Upper lobe of right lung (tissue), 1 donor: ENCODE results near the gene PPARA. TPM values are rescaled to one million over a fixed set of nuclear protein-coding genes. Genes with fewer than 3 reads are reported as not detected.

ENCODE experiments used
- ATAC-seq: fragments of 200-7000 bp; cut with Tn5 transposase; one replicate; pipeline ENCODE4 v1.9.1; 2020; ENCODE audit warnings: mild to moderate bottlenecking, moderate library complexity
- DNase-seq: peaks from one replicate; pipeline ENCODE4 v3.0.0-alpha.2; 2020
- H3K27ac ChIP-seq: fragments of 200-600 bp; one replicate; pipeline ENCODE4 v1.8.0; 2022
- H3K27me3 ChIP-seq: fragments of 200-600 bp; one replicate; pipeline ENCODE4 v1.8.0; 2022; ENCODE audit warnings: mild to moderate bottlenecking
- H3K36me3 ChIP-seq: fragments of 200-600 bp; one replicate; pipeline ENCODE4 v1.8.0; 2022
- H3K4me1 ChIP-seq: fragments of 200-600 bp; one replicate; pipeline ENCODE4 v1.8.0; 2022
- H3K4me3 ChIP-seq: fragments of 200-600 bp; one replicate; pipeline ENCODE4 v1.8.0; 2022; ENCODE audit warnings: mild to moderate bottlenecking
- H3K9me3 ChIP-seq: fragments of 200-600 bp; one replicate; pipeline ENCODE4 v1.8.0; 2022
- CTCF ChIP-seq: fragments of 200-600 bp; IDR thresholded peaks from one replicate; pipeline ENCODE4 v1.8.0; 2022; ENCODE audit warnings: antibody characterized with exemption
- intact Hi-C: fragments of 100-400 bp; cut with DNase I; formaldehyde crosslinking; loops from one replicate; pipeline ENCODE4 v1.11.0; 2022
- total RNA-seq: library from RNA; stranded (reverse); fragmentation: NEBNext Ultra II Directional; extraction: Animal tissue kit (Norgen Biotek cat#: 25700); gene quantifications from one replicate; pipeline ENCODE4 v1.2.1, GENCODE V29; 2021
- donor health status: DM: no; HTN: yes; CAD: no; lungs with severe emphysema.

The PPARA gene
- total RNA-seq, 1 donor from 2014 or later, result 18.4 TPM

GRCh38 chr22:46133588-46133855, 16.8 kb upstream of the PPARA start:
- no peaks in the 10 kb centered on the region for H3K36me3 ChIP-seq
- H3K4me1 ChIP-seq, result peaks cover 14% of the 10 kb centered on the region
- intact Hi-C loops, result no loop called here
- H3K27ac ChIP-seq, result no peak overlapping the region
- H3K4me3 ChIP-seq, result no peak overlapping the region
- no peak for TF ChIP-seq CTCF
- ATAC-seq, result no peak
- no peak for DNase-seq
- no peaks in the 10 kb centered on the region for H3K9me3 ChIP-seq
- no peaks in the 10 kb centered on the region for H3K27me3 ChIP-seq

- intact Hi-C loops, result no loop called here
- Histone ChIP-seq H3K27me3 (no peaks in the 10 kb centered on the region), H3K9me3 (no peaks in the 10 kb centered on the region), H3K4me3 (no peak overlapping the region), H3K36me3 (no peaks in the 10 kb centered on the region), H3K4me1 (peaks cover 10% of the 10 kb centered on the region), H3K27ac (no peak overlapping the region)
- TF ChIP-seq CTCF, result no peak
- DNase-seq (no peak), ATAC-seq (no peak)
These were observed 16.1 kb upstream of the PPARA start for GRCh38 chr22:46134111-46134705.

- DNase-seq, result no peak
- no peaks in the 10 kb centered on the region for H3K27me3 ChIP-seq
- H3K36me3 ChIP-seq, result no peaks in the 10 kb centered on the region
- intact Hi-C loops, result no loop called here
- no peaks in the 10 kb centered on the region for H3K9me3 ChIP-seq
- H3K4me1 ChIP-seq, result peaks cover 3% of the 10 kb centered on the region
- ATAC-seq, result no peak
- no peak overlapping the region for H3K27ac ChIP-seq
- H3K4me3 ChIP-seq, result no peak overlapping the region
- no peak for TF ChIP-seq CTCF
These were observed 14.5 kb upstream of the PPARA start for GRCh38 chr22:46135611-46136485.

GRCh38 chr22:46136486-46137217, 13.7 kb upstream of the PPARA start:
- H3K27me3 ChIP-seq, result no peaks in the 10 kb centered on the region
- peak; percentile 5 for ATAC-seq
- no peaks in the 10 kb centered on the region for H3K9me3 ChIP-seq
- intact Hi-C loops, result no loop called here
- no peak overlapping the region for H3K27ac ChIP-seq
- peaks cover 3% of the 10 kb centered on the region for H3K4me1 ChIP-seq
- H3K4me3 ChIP-seq, result no peak overlapping the region
- no peaks in the 10 kb centered on the region for H3K36me3 ChIP-seq
- no peak for TF ChIP-seq CTCF
- no peak for DNase-seq

- intact Hi-C loops, result no loop called here
- no peak for TF ChIP-seq CTCF
- peaks cover 3% of the 10 kb centered on the region for H3K4me1 ChIP-seq
- H3K9me3 ChIP-seq, result no peaks in the 10 kb centered on the region
- H3K36me3 ChIP-seq, result no peaks in the 10 kb centered on the region
- no peak overlapping the region for H3K27ac ChIP-seq
- no peak for ATAC-seq
- no peak for DNase-seq
- H3K4me3 ChIP-seq, result no peak overlapping the region
- H3K27me3 ChIP-seq, result no peaks in the 10 kb centered on the region
These were observed 13.0 kb upstream of the PPARA start for GRCh38 chr22:46137218-46137766.
